Neural progenitor cell (in vitro differentiated cells): ENCODE results near the gene NSFL1C. TPM values are rescaled to one million over a fixed set of nuclear protein-coding genes. Genes with fewer than 3 reads are reported as not detected.
A peak's percentile ranks its signal among the peaks of the same experiment; 100 is the strongest.

Experiments
- DNase-seq: peaks from one replicate; pipeline ENCODE4 v3.0.0-alpha.2; 2016; ENCODE audit warnings: low spot score
- H2AFZ ChIP-seq: fragments of 200-600 bp; sonication (generic); replicated peaks from 2 replicates; pipeline ENCODE4 v1.6.1; 2016; ENCODE audit warnings: antibody characterized with exemption
- H3F3A ChIP-seq: fragments of 200-600 bp; sonication (generic); 2 replicates; pipeline ENCODE4 v1.6.1; 2016; ENCODE audit warnings: antibody characterized with exemption, low read depth
- H3K27ac ChIP-seq: fragments of 200-600 bp; sonication (generic); 2 replicates; pipeline ENCODE4 v1.5.1; 2016; ENCODE audit warnings: mild to moderate bottlenecking
- H3K27me3 ChIP-seq: fragments of 200-600 bp; sonication (generic); 2 replicates; pipeline ENCODE4 v1.6.1; 2016; ENCODE audit warnings: mild to moderate bottlenecking, moderate library complexity
- H3K36me3 ChIP-seq: fragments of 200-600 bp; sonication (generic); 2 replicates; pipeline ENCODE4 v1.5.1; 2016
- H3K4me1 ChIP-seq: fragments of 200-600 bp; sonication (generic); 2 replicates; pipeline ENCODE4 v1.6.1; 2016; ENCODE audit warnings: mixed run types
- H3K4me2 ChIP-seq: fragments of 200-600 bp; sonication (generic); 2 replicates; pipeline ENCODE4 v1.6.1; 2016
- H3K4me3 ChIP-seq: fragments of 200-600 bp; sonication (generic); 2 replicates; pipeline ENCODE4 v1.5.1; 2016
- H3K79me2 ChIP-seq: fragments of 200-600 bp; sonication (generic); 2 replicates; pipeline ENCODE4 v1.6.1; 2016; ENCODE audit warnings: low read depth
- H3K9ac ChIP-seq: fragments of 200-600 bp; sonication (generic); 2 replicates; pipeline ENCODE4 v1.6.1; 2016
- H3K9me3 ChIP-seq: fragments of 200-600 bp; sonication (generic); 2 replicates; pipeline ENCODE4 v1.5.1; 2016; ENCODE audit warnings: low read depth
- H4K20me1 ChIP-seq: fragments of 200-600 bp; sonication (generic); 2 replicates; pipeline ENCODE4 v1.6.1; 2016; ENCODE audit warnings: low read depth
- H3K27ac Mint-ChIP-seq: 3 replicates; pipeline ENCODE4 v1.8.0; 2021; ENCODE audit warnings: mixed read lengths
- H3K27me3 Mint-ChIP-seq: 2 replicates; pipeline ENCODE4 v1.8.0; 2022; ENCODE audit warnings: low read depth, mild to moderate bottlenecking, inconsistent platforms, moderate library complexity, mixed read lengths; ENCODE audit not compliant: insufficient read depth
- H3K36me3 Mint-ChIP-seq: 3 replicates; pipeline ENCODE4 v1.8.0; 2021; ENCODE audit warnings: mixed read lengths
- H3K4me1 Mint-ChIP-seq: 3 replicates; pipeline ENCODE4 v1.8.0; 2021; ENCODE audit warnings: mixed read lengths
- H3K4me3 Mint-ChIP-seq: 3 replicates; pipeline ENCODE4 v1.8.0; 2021; ENCODE audit warnings: mild to moderate bottlenecking, moderate library complexity, mixed read lengths
- H3K9me3 Mint-ChIP-seq: 3 replicates; pipeline ENCODE4 v1.8.0; 2020; ENCODE audit warnings: mixed read lengths
- CTCF ChIP-seq: fragments of 200-600 bp; sonication (generic); IDR thresholded peaks from 2 replicates; pipeline ENCODE4 v1.5.1; 2017; ENCODE audit warnings: antibody characterized with exemption, mild to moderate bottlenecking
- EZH2 ChIP-seq: fragments of 200-600 bp; sonication (generic); IDR thresholded peaks from 2 replicates; pipeline ENCODE4 v1.6.1; 2017; ENCODE audit warnings: antibody characterized with exemption, mild to moderate bottlenecking, moderate library complexity
- EZH2phosphoT487 ChIP-seq: fragments of 200-600 bp; sonication (generic); IDR thresholded peaks from 2 replicates; pipeline ENCODE4 v1.6.1; 2017; ENCODE audit warnings: antibody characterized with exemption
- total RNA-seq: library from RNA; depleted of rRNA; stranded (reverse); fragments of >200 nt; gene quantifications from 2 replicates; pipeline ENCODE4 v1.2.3, GENCODE V29; 2015; ENCODE audit warnings: low replicate concordance

NSFL1C gene
- total RNA-seq, 1 donor from 2014 or later = 30.5 TPM

DNA sequence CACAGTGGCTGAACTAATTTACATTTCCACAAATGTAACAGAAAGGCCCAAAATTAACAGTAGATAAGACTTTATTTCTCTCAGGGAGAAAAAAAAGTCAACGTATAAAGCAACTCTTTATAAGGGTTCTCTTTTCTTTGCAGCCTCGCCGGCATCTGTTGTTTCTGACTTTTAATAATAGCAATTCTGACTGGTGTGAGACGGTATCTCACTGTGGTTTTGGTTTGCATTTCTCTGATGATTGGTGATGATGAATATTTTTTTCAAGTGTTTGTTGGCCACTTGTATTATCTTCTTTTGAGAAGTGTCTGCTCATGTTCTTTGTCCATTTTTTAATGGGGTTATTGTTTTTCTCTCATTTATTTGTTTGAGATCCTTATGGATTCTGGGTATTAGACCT is 46.6 kb downstream of the NSFL1C start:
- Histone ChIP-seq H3K4me1 (no peaks in the 10 kb centered on the region), H3F3A (no peaks in the 10 kb centered on the region), H3K27me3 (no peaks in the 10 kb centered on the region), H4K20me1 (no peaks in the 10 kb centered on the region), H2AFZ (no peak overlapping the region), H3K9me3 (no peaks in the 10 kb centered on the region), H3K36me3 (no peaks in the 10 kb centered on the region), H3K4me3 (no peak overlapping the region), H3K27ac (no peak overlapping the region), H3K4me2 (no peak overlapping the region), H3K79me2 (no peaks in the 10 kb centered on the region), H3K9ac (no peak overlapping the region)
- no peaks in the 10 kb centered on the region for H3K36me3 Mint-ChIP-seq
- H3K9me3 Mint-ChIP-seq = peaks cover 15% of the 10 kb centered on the region
- peaks cover 5% of the 10 kb centered on the region for H3K27me3 Mint-ChIP-seq
- DNase-seq = no peak
- H3K27ac Mint-ChIP-seq = no peak overlapping the region
- peaks cover 16% of the 10 kb centered on the region for H3K4me1 Mint-ChIP-seq
- TF ChIP-seq EZH2phosphoT487 (no peak), EZH2 (no peak), CTCF (no peak)
- H3K4me3 Mint-ChIP-seq = no peak overlapping the region

- H3K27ac ChIP-seq = no peak overlapping the region
- H3K4me1 ChIP-seq = no peaks in the 10 kb centered on the region
- peaks cover 5% of the 10 kb centered on the region for H3K27me3 Mint-ChIP-seq
- H3K4me3 Mint-ChIP-seq = no peak overlapping the region
- H3F3A ChIP-seq = no peaks in the 10 kb centered on the region
- no peak overlapping the region for H3K27ac Mint-ChIP-seq
- H3K4me1 Mint-ChIP-seq = peaks cover 4% of the 10 kb centered on the region
- H3K4me2 ChIP-seq = no peak overlapping the region
- no peaks in the 10 kb centered on the region for H4K20me1 ChIP-seq
- no peaks in the 10 kb centered on the region for H3K27me3 ChIP-seq
- no peak for DNase-seq
- no peak overlapping the region for H2AFZ ChIP-seq
- H3K79me2 ChIP-seq = no peaks in the 10 kb centered on the region
- H3K9me3 ChIP-seq = no peaks in the 10 kb centered on the region
- H3K36me3 Mint-ChIP-seq = no peaks in the 10 kb centered on the region
- no peak overlapping the region for H3K4me3 ChIP-seq
- H3K36me3 ChIP-seq = no peaks in the 10 kb centered on the region
- H3K9me3 Mint-ChIP-seq = peaks cover 15% of the 10 kb centered on the region
- H3K9ac ChIP-seq = no peak overlapping the region
- TF ChIP-seq EZH2 (no peak), EZH2phosphoT487 (no peak), CTCF (no peak)
Measured at GRCh38 chr20:1418350-1418749, 48.3 kb downstream of the NSFL1C start.

DNA sequence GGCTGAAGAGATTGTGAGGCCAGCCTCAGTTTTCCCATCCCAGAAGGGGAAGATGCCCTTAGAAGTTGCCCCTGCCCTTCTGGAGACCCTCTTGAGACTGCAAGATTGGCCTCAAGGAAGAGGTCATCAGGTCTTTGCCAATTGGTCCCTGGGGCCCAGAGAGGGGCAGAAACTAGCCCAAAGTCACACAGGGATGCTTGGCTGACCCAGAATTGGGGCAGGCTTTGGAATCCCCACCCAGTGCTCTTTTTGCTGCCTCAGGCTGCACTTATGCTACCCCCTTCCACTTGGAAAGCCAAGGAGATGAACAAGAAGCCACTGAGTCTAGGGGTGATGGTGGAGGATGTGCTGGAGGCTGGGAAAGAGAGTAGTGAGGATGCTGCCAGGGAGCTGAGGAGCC is 48.9 kb downstream of the NSFL1C start:
- Mint-ChIP-seq H3K4me1 (peaks cover 4% of the 10 kb centered on the region), H3K36me3 (no peaks in the 10 kb centered on the region), H3K4me3 (peak overlapping the region; percentile 34), H3K27ac (no peak overlapping the region), H3K27me3 (peaks cover 5% of the 10 kb centered on the region), H3K9me3 (peaks cover 15% of the 10 kb centered on the region)
- TF ChIP-seq EZH2 (no peak), EZH2phosphoT487 (no peak), CTCF (no peak)
- Histone ChIP-seq H3K27ac (no peak overlapping the region), H3K79me2 (no peaks in the 10 kb centered on the region), H2AFZ (no peak overlapping the region), H4K20me1 (no peaks in the 10 kb centered on the region), H3K4me2 (no peak overlapping the region), H3K27me3 (no peaks in the 10 kb centered on the region), H3K4me3 (no peak overlapping the region), H3K9ac (no peak overlapping the region), H3K36me3 (no peaks in the 10 kb centered on the region), H3K4me1 (no peaks in the 10 kb centered on the region), H3K9me3 (no peaks in the 10 kb centered on the region), H3F3A (no peaks in the 10 kb centered on the region)
- no peak for DNase-seq

DNA sequence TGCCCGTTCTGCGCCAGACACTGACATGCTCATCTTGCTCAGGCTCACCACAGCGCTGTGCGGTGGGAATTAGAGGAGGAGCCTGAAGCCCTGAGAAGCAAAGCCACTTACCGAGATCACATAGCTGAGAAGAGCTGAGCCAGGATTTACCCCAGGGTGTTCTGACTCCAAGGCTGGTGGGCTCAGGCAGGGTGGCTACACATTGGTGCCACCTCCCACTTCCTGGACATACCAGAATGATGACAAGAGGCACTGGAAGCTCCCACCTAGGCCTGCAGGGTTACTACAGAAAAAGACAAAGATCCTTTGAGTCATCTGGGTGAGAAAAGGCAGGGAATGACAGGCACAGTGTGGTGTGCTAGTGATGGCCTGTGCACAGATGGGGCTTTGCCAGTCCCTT is 49.4 kb downstream of the NSFL1C start:
- H3K4me1 ChIP-seq = no peaks in the 10 kb centered on the region
- no peaks in the 10 kb centered on the region for H3K9me3 ChIP-seq
- no peaks in the 10 kb centered on the region for H3K27me3 ChIP-seq
- no peak overlapping the region for H3K4me2 ChIP-seq
- Mint-ChIP-seq H3K4me3 (no peak overlapping the region), H3K4me1 (peaks cover 4% of the 10 kb centered on the region), H3K27me3 (peaks cover 5% of the 10 kb centered on the region), H3K36me3 (no peaks in the 10 kb centered on the region), H3K9me3 (peaks cover 15% of the 10 kb centered on the region), H3K27ac (no peak overlapping the region)
- H3K9ac ChIP-seq = no peak overlapping the region
- no peaks in the 10 kb centered on the region for H3K79me2 ChIP-seq
- no peak overlapping the region for H2AFZ ChIP-seq
- DNase-seq = no peak
- no peak overlapping the region for H3K4me3 ChIP-seq
- H3F3A ChIP-seq = no peaks in the 10 kb centered on the region
- H3K27ac ChIP-seq = no peak overlapping the region
- no peaks in the 10 kb centered on the region for H3K36me3 ChIP-seq
- TF ChIP-seq CTCF = no peak
- TF ChIP-seq EZH2 = no peak
- TF ChIP-seq EZH2phosphoT487 = no peak
- H4K20me1 ChIP-seq = no peaks in the 10 kb centered on the region
